Mammary epithelial cell (primary cell): ENCODE measurements around the gene NPPC.

Experiments used
- CTCF ChIP-seq, 2 donors: IDR thresholded peaks in 1 of 2; conservative IDR thresholded peaks in 1 of 2; 2 replicates each; pipeline ENCODE4 v1.5.1; 2011 to 2012; ENCODE audit warnings: inconsistent platforms in 2 of 2, low read length in 2 of 2, mild to moderate bottlenecking in 2 of 2, control low read depth in 1 of 2, low read depth in 1 of 2; ENCODE audit not compliant: insufficient read depth in 1 of 2; ENCODE audit errors: extremely low read depth in 1 of 2
- EZH2 ChIP-seq: IDR thresholded peaks from 2 replicates; pipeline ENCODE4 v1.6.1; 2012; ENCODE audit warnings: low read length, inconsistent platforms, borderline replicate concordance

- TF ChIP-seq CTCF (conservative IDR thresholded peaks at IDR 0.05 in 1 of 2, IDR thresholded peaks at IDR 0.05 in 1 of 2; ENCODE audit: extremely low read depth in 1 of 2, insufficient read depth in 1 of 2, low read depth in 1 of 2, low read length in 2 of 2), result no peak
- no peak for TF ChIP-seq EZH2
Measured at GRCh38 chr2:231890896-231891513, 35.2 kb downstream of the NPPC start.
